HCT116 (cell line): Measurements from ENCODE around the gene CDR2. TPM values are rescaled to one million over a fixed set of nuclear protein-coding genes. Genes with fewer than 3 reads are reported as not detected.

Experiments
- ATAC-seq: fragments of 200-7000 bp; cut with Tn5 transposase; 2 replicates; pipeline ENCODE4 v1.9.1; 2020; ENCODE audit warnings: mild to moderate bottlenecking, moderate library complexity
- BruUV-seq: library from RNA; stranded (reverse); fragments of 400-500 nt; replicated peaks from 2 replicates; lab custom pipeline; 2021; lab: Mats Ljungman, UMichigan
- CTCF ChIA-PET: fragments of 300-600 bp; sonication (Branson Sonifier 250); formaldehyde crosslinking; loops from one replicate; lab custom pipeline; 2021; ENCODE audit warnings: antibody characterized with exemption; lab: Charles Lee
- POLR2A ChIA-PET: fragments of 300-600, 350-600 bp; sonication (Branson Sonifier 250); formaldehyde crosslinking; loops from one replicate; lab custom pipeline; 2021; ENCODE audit warnings: antibody characterized with exemption; lab: Charles Lee
- RAD21 ChIA-PET, 2 experiments: fragments of 300-600 bp; sonication (Branson Sonifier 250); formaldehyde crosslinking; loops; one replicate each; lab custom pipeline; 2023; ENCODE audit warnings: low total read pairs in 2 of 2; ENCODE audit not compliant: uncharacterized antibody in 2 of 2, unreplicated experiment in 2 of 2, low non-redundant PET in 1 of 2; lab: Charles Lee
- DNase-seq: peaks from one replicate; pipeline ENCODE4 v3.0.0-alpha.2; 2010; ENCODE audit warnings: low read depth, low spot score
- H2AFZ ChIP-seq: fragments of 200-600 bp; shearing (Covaris generic), sonication (generic); 2 replicates; pipeline ENCODE4 v1.6.1; 2017; ENCODE audit warnings: low read depth, mixed run types, mixed read lengths, antibody characterized with exemption, low read length; ENCODE audit not compliant: poor library complexity, severe bottlenecking
- H3K27ac ChIP-seq: 2 replicates; pipeline ENCODE4 v1.5.1; 2012; ENCODE audit warnings: low read depth, low read length
- H3K27me3 ChIP-seq: fragments of 200-600 bp; sonication (generic); 2 replicates; pipeline ENCODE4 v1.6.1; 2016; ENCODE audit warnings: mixed run types, low read length, mixed read lengths; ENCODE audit not compliant: insufficient read depth
- H3K36me3 ChIP-seq, 2 experiments: fragments of 200-500 bp in 1 of 2; fragments of 200-600 bp in 1 of 2; sonication (Bioruptor generic) in 1 of 2; sonication (generic) in 1 of 2; 2 replicates each; pipeline versions ENCODE4 v1.5.1 to v1.6.1; 2014 to 2016; ENCODE audit warnings: low read length in 2 of 2, inconsistent platforms in 1 of 2, mixed read lengths in 1 of 2, mixed run types in 1 of 2; ENCODE audit not compliant: insufficient read depth in 2 of 2, control insufficient read depth in 1 of 2
- H3K4me1 ChIP-seq, 2 experiments: fragments of 200-600 bp in 1 of 2; sonication (generic) in 1 of 2; 2 replicates each; pipeline versions ENCODE4 v1.5.1 to v1.6.1; 2012 to 2017; ENCODE audit warnings: low read length in 2 of 2, inconsistent platforms in 1 of 2, mild to moderate bottlenecking in 1 of 2, mixed read lengths in 1 of 2, mixed run types in 1 of 2, moderate library complexity in 1 of 2; ENCODE audit not compliant: insufficient read depth in 2 of 2, control insufficient read depth in 1 of 2
- H3K4me2 ChIP-seq: fragments of 200-600 bp; sonication (generic); 2 replicates; pipeline ENCODE4 v1.6.1; 2017; ENCODE audit warnings: mixed run types, low read length, mixed read lengths
- H3K4me3 ChIP-seq, 2 experiments: fragments of 200-600 bp in 1 of 2; sonication (generic) in 1 of 2; replicated peaks in 1 of 2; 2 replicates each; pipeline ENCODE4 v1.5.1; 2011 to 2016; ENCODE audit warnings: low read length in 2 of 2, control low read depth in 1 of 2, low read depth in 1 of 2, mild to moderate bottlenecking in 1 of 2, mixed read lengths in 1 of 2, mixed run types in 1 of 2
- H3K79me2 ChIP-seq: fragments of 200-600 bp; sonication (generic); 2 replicates; pipeline ENCODE4 v1.6.1; 2017; ENCODE audit warnings: mild to moderate bottlenecking, mixed run types, low read length, moderate library complexity, mixed read lengths; ENCODE audit not compliant: insufficient read depth
- H3K9ac ChIP-seq: fragments of 200-600 bp; sonication (generic); 2 replicates; pipeline ENCODE4 v1.6.1; 2016; ENCODE audit warnings: low read length, mixed read lengths
- H3K9me2 ChIP-seq: fragments of 200-600 bp; sonication (generic), shearing (Covaris generic); 2 replicates; pipeline ENCODE4 v1.6.1; 2017; ENCODE audit warnings: mixed run types, mild to moderate bottlenecking, moderate library complexity; ENCODE audit not compliant: insufficient read depth
- H3K9me3 ChIP-seq, 2 experiments: fragments of 200-500 bp in 1 of 2; fragments of 200-600 bp in 1 of 2; sonication (Bioruptor generic) in 1 of 2; sonication (generic) in 1 of 2; 2 replicates each; pipeline ENCODE4 v1.6.1; 2014 to 2017; ENCODE audit warnings: low read length in 2 of 2, mixed read lengths in 2 of 2, inconsistent platforms in 1 of 2, low read depth in 1 of 2, mild to moderate bottlenecking in 1 of 2, mixed run types in 1 of 2, moderate library complexity in 1 of 2; ENCODE audit not compliant: control insufficient read depth in 1 of 2, insufficient read depth in 1 of 2
- H4K20me1 ChIP-seq: fragments of 200-600 bp; sonication (generic), shearing (Covaris generic); 2 replicates; pipeline ENCODE4 v1.6.1; 2017; ENCODE audit warnings: mixed run types, mild to moderate bottlenecking, moderate library complexity; ENCODE audit not compliant: insufficient read depth
- CBX3 ChIP-seq: IDR thresholded peaks from 2 replicates; pipeline ENCODE4 v1.6.1; 2012; ENCODE audit warnings: low read depth
- EGR1 ChIP-seq: IDR thresholded peaks from 2 replicates; pipeline ENCODE4 v1.6.1; 2012; ENCODE audit warnings: low read depth
- intact Hi-C: fragments of 100-400 bp; cut with micrococcal nuclease; formaldehyde crosslinking; loops from 2 replicates; pipeline ENCODE4 v1.10.0; 2022
- total RNA-seq: library from RNA; stranded (reverse); gene quantifications from one replicate; pipeline ENCODE4 v1.2.1, GENCODE V29; 2021; ENCODE audit not compliant: unreplicated experiment
- TF ChIP-seq, protein P1 (sequence below): IDR thresholded peaks from 2 replicates; pipeline ENCODE4 v1.6.1; 2012
- TF ChIP-seq, protein P2 (sequence below): IDR thresholded peaks from 2 replicates; pipeline ENCODE4 v1.6.1; 2012; ENCODE audit warnings: low read depth

Gene CDR2
- total RNA-seq, 1 experiment from 2014 or later = 27.3 TPM

DNA sequence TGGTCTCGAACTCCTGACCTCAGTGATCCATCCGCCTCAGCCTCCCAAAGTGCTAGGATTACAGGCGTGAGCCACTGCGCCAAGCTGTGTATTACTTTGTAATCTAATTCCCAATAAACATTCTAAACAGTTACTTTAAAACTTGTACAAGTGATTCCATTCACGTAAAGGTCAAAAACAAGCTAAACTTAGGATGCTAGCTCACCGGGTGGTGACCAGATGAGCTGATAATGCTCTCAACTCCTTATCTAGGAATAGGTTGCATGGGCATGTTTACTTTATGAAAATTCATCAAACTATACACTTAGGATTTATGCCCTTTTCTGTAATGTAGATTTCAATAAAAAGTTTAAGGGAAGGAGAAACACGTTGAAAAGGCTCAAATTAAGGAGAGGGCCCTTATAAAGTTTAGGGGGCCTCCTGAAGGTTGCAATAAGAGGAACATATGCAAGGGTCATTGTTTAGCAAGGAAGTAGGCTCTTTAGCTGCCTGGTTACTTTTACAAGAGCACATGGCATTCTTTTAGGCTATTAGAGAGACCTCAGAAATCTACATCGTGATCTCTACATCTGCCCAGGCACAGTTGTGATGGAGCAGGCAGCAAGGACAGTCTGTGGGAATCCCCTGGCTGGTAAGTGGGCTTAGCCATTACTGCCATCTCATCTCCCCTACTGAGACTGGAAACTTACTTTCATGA is 13.3 kb downstream of the CDR2 start:
- peaks cover 64% of the 10 kb centered on the region for H3K79me2 ChIP-seq

More for the DNA sequence above, 13.3 kb downstream of the CDR2 start:
- Histone ChIP-seq H3K4me3 (no peak overlapping the region), H3K4me2 (no peak overlapping the region), H3K9ac (no peak overlapping the region), H2AFZ (no peak overlapping the region), H3K27me3 (no peaks in the 10 kb centered on the region), H3K36me3 (peaks cover 18 to 25% of the 10 kb centered on the region in 2 experiments; a peak in 3 of 4 replicates), H4K20me1 (no peaks in the 10 kb centered on the region), H3K9me3 (no peaks in the 10 kb centered on the region), H3K27ac (no peak overlapping the region), H3K4me1 (no peaks in the 10 kb centered on the region), H3K9me2 (no peaks in the 10 kb centered on the region)
- no TSS peak for BruUV-seq
- ChIA-PET CTCF (no interaction called here), RAD21 (no interaction called here), POLR2A (no interaction called here)
- TF ChIP-seq, protein P1, sequence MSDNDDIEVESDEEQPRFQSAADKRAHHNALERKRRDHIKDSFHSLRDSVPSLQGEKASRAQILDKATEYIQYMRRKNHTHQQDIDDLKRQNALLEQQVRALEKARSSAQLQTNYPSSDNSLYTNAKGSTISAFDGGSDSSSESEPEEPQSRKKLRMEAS = no peak
- TF ChIP-seq, protein P2, sequence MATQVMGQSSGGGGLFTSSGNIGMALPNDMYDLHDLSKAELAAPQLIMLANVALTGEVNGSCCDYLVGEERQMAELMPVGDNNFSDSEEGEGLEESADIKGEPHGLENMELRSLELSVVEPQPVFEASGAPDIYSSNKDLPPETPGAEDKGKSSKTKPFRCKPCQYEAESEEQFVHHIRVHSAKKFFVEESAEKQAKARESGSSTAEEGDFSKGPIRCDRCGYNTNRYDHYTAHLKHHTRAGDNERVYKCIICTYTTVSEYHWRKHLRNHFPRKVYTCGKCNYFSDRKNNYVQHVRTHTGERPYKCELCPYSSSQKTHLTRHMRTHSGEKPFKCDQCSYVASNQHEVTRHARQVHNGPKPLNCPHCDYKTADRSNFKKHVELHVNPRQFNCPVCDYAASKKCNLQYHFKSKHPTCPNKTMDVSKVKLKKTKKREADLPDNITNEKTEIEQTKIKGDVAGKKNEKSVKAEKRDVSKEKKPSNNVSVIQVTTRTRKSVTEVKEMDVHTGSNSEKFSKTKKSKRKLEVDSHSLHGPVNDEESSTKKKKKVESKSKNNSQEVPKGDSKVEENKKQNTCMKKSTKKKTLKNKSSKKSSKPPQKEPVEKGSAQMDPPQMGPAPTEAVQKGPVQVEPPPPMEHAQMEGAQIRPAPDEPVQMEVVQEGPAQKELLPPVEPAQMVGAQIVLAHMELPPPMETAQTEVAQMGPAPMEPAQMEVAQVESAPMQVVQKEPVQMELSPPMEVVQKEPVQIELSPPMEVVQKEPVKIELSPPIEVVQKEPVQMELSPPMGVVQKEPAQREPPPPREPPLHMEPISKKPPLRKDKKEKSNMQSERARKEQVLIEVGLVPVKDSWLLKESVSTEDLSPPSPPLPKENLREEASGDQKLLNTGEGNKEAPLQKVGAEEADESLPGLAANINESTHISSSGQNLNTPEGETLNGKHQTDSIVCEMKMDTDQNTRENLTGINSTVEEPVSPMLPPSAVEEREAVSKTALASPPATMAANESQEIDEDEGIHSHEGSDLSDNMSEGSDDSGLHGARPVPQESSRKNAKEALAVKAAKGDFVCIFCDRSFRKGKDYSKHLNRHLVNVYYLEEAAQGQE = no peak
- TF ChIP-seq CBX3 (no peak), EGR1 (no peak)
- ATAC-seq (no peak), DNase-seq (no peak)
- intact Hi-C loops = no loop called here
